Measurements from ENCODE around the gene FBXL12. TPM values are rescaled to one million over a fixed set of nuclear protein-coding genes. Genes with fewer than 3 reads are reported as not detected.

Gene FBXL12
- total RNA-seq, 4 donors from 2014 or later: 15.8 to 32.7 (median 29.2) TPM

- WGBS: 100% methylated on average over 2 of the region's 8 CpGs
- Histone ChIP-seq H3K4me3 (no peak overlapping the region), H3K27ac (replicated peaks in 1 of 4) (no peak overlapping the region), H3K27me3 (no peaks in the 10 kb centered on the region), H3K36me3 (peaks cover 0 to 8% (median 0%) of the 10 kb centered on the region in 4 donors), H3K4me1 (no peaks in the 10 kb centered on the region), H3K9me3 (no peaks in the 10 kb centered on the region)
- intact Hi-C loops (cut with DNase I): no loop called here
- no peak for DNase-seq (ENCODE audit: extremely low spot score)
- TF ChIP-seq POLR2AphosphoS5 (IDR thresholded peaks at IDR 0.05) (no peak), EP300 (IDR thresholded peaks at IDR 0.05) (no peak), CTCF (IDR thresholded peaks at IDR 0.05) (no peak), POLR2A (IDR thresholded peaks at IDR 0.05; ENCODE audit: low read depth) (no peak)
These were observed 41.5 kb upstream of the FBXL12 start for GRCh38 chr19:9860407-9860806.

GRCh38 chr19:9858766-9859165 lies 39.9 kb upstream of the FBXL12 start:
- intact Hi-C loops (cut with DNase I): no loop called here
- TF ChIP-seq POLR2A (IDR thresholded peaks at IDR 0.05; ENCODE audit: low read depth): no peak
- no peak for TF ChIP-seq CTCF (IDR thresholded peaks at IDR 0.05)
- TF ChIP-seq EP300 (IDR thresholded peaks at IDR 0.05): no peak
- TF ChIP-seq POLR2AphosphoS5 (IDR thresholded peaks at IDR 0.05): no peak
- no peak overlapping the region for H3K27ac ChIP-seq (replicated peaks in 1 of 4)
- H3K9me3 ChIP-seq: no peaks in the 10 kb centered on the region
- DNase-seq (ENCODE audit: extremely low spot score): no peak
- H3K36me3 ChIP-seq: peaks cover 0 to 12% (median 2%) of the 10 kb centered on the region in 4 donors
- no peaks in the 10 kb centered on the region for H3K4me1 ChIP-seq
- H3K27me3 ChIP-seq: no peaks in the 10 kb centered on the region
- no peak overlapping the region for H3K4me3 ChIP-seq

- no peak for TF ChIP-seq CTCF (IDR thresholded peaks at IDR 0.05)
- no peak for TF ChIP-seq POLR2A (IDR thresholded peaks at IDR 0.05; ENCODE audit: low read depth)
- no peak for TF ChIP-seq EP300 (IDR thresholded peaks at IDR 0.05)
- no peak for TF ChIP-seq POLR2AphosphoS5 (IDR thresholded peaks at IDR 0.05)
- Histone ChIP-seq H3K27me3 (no peaks in the 10 kb centered on the region), H3K27ac (replicated peaks in 1 of 4) (no peak overlapping the region), H3K36me3 (peaks cover 0 to 12% (median 2%) of the 10 kb centered on the region in 4 donors), H3K4me1 (no peaks in the 10 kb centered on the region), H3K9me3 (no peaks in the 10 kb centered on the region), H3K4me3 (no peak overlapping the region)
- no peak for DNase-seq (ENCODE audit: extremely low spot score)
- 80% methylated on average over 9 of the region's 10 CpGs for whole genome bisulfite sequencing
- intact Hi-C loops (cut with DNase I): no loop called here
These were observed 39.3 kb upstream of the FBXL12 start for GRCh38 chr19:9857920-9858746.

GRCh38 chr19:9857076-9857721 lies 38.3 kb upstream of the FBXL12 start:
- no peak for TF ChIP-seq EP300 (IDR thresholded peaks at IDR 0.05)
- TF ChIP-seq POLR2A (IDR thresholded peaks at IDR 0.05; ENCODE audit: low read depth): no peak
- TF ChIP-seq POLR2AphosphoS5 (IDR thresholded peaks at IDR 0.05): no peak
- no peak for TF ChIP-seq CTCF (IDR thresholded peaks at IDR 0.05)
- no peak overlapping the region for H3K4me3 ChIP-seq
- DNase-seq (ENCODE audit: extremely low spot score): no peak
- H3K36me3 ChIP-seq: peaks cover 0 to 12% (median 2%) of the 10 kb centered on the region in 4 donors
- H3K9me3 ChIP-seq: no peaks in the 10 kb centered on the region
- H3K4me1 ChIP-seq: no peaks in the 10 kb centered on the region
- H3K27ac ChIP-seq (replicated peaks in 1 of 4): no peak overlapping the region
- 98% methylated on average over 6 of the region's 13 CpGs for WGBS
- intact Hi-C loops (cut with DNase I): no loop called here
- no peaks in the 10 kb centered on the region for H3K27me3 ChIP-seq

Measured in esophagus muscularis mucosa (tissue), 4 donors.